Endothelial cell of umbilical vein (primary cell): Measurements from ENCODE around the gene MATN1.

Source experiments
- CTCF ChIP-seq, 2 donors: IDR thresholded peaks; 1 replicate in 1 of 2; 2 replicates in 1 of 2; pipeline ENCODE4 v1.5.1; 2011; ENCODE audit warnings: low read length in 2 of 2, mild to moderate bottlenecking in 2 of 2, moderate library complexity in 2 of 2, control low read depth in 1 of 2, inconsistent platforms in 1 of 2, low read depth in 1 of 2; ENCODE audit not compliant: insufficient read depth in 1 of 2; ENCODE audit errors: extremely low read depth in 1 of 2
- POLR2AphosphoS5 ChIP-seq: IDR thresholded peaks from 2 replicates; pipeline ENCODE4 v1.6.1; 2012; ENCODE audit warnings: low read depth, mild to moderate bottlenecking, control low read depth, low read length, moderate library complexity; ENCODE audit not compliant: insufficient read depth

- TF ChIP-seq POLR2AphosphoS5 (no peak), CTCF (IDR thresholded peaks at IDR 0.05; ENCODE audit: extremely low read depth in 1 of 2, insufficient read depth in 1 of 2, low read depth in 1 of 2, low read length in 2 of 2) (no peak)
Measured at GRCh38 chr1:30756206-30756544, 32.8 kb upstream of the MATN1 start.
